GM10248 (cell line): ENCODE data around the gene PGPEP1.

Experiments
- CTCF ChIA-PET: fragments of 300-600 bp; sonication (Branson Sonifier 250); formaldehyde crosslinking; extraction: SDS; loops from one replicate; lab custom pipeline; 2021; ENCODE audit warnings: antibody characterized with exemption; lab: Yijun Ruan, JAX
- POLR2A ChIA-PET: fragments of 350-650 bp; sonication (Branson Sonifier 250); formaldehyde crosslinking; extraction: SDS; loops from one replicate; lab custom pipeline; 2020; ENCODE audit warnings: antibody characterized with exemption; lab: Yijun Ruan, JAX
- DNase-seq: peaks from one replicate; pipeline ENCODE4 v3.0.0; 2012; ENCODE audit errors: extremely low spot score
- TF ChIP-seq, protein P1 (sequence below): IDR thresholded peaks from 2 replicates; pipeline ENCODE4 v1.5.1; 2012; ENCODE audit warnings: mild to moderate bottlenecking, low read depth; ENCODE audit errors: extremely low read depth, missing control alignments, control extremely low read depth

The PGPEP1 gene

DNA sequence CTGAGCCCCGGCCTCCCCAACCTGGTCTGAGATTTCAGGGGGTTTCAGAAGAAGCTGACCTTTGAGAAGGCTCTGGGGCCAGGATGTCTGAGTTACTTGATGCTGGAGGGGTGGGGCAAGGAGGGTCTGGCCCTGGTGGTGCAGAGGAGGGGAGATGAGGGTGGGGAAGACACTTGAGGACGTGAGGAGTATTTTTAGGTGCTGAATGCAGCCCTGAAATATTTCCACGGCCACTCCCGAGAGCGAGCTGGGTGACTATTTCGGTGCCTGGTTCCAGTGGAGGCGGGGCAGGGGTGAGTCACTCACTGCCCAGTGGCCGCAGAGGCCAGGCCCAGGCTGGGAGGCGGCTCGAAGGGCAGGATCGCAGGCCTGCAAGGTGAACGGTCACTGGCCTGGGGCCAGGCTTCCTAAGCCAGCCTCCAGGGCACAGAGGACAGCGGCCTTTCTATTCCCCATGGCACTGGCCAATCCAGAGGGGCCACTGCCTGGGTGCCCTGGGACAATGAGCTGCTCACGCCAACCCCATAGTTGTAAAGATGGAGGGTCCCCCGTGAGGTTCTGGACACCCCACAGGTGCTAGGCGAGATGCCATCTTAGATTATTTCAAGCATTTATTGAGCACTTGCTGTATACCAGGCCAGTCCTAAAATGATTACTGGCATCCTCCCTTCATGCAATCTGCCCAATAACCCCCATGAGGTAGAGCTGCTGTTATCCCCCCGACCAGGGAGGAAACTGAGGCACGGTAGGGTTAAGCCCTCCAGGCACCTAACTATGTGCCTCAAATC is 39.3 kb upstream of the PGPEP1 start:
- ChIA-PET CTCF (interaction anchor here (1.0 to 7.1 kb wide), 6 partner anchors 8 to 28 kb away, joined by 4 to 60 read pairs (median 8); partner anchors contain the start of genes JUND and LSM4), POLR2A (interaction anchor here (0.5 to 5.0 kb wide), 2 partner anchors 21 to 1081 kb away, joined by 4 to 120 read pairs; partner anchors contain the start of gene JUND)
- TF ChIP-seq, protein P1, sequence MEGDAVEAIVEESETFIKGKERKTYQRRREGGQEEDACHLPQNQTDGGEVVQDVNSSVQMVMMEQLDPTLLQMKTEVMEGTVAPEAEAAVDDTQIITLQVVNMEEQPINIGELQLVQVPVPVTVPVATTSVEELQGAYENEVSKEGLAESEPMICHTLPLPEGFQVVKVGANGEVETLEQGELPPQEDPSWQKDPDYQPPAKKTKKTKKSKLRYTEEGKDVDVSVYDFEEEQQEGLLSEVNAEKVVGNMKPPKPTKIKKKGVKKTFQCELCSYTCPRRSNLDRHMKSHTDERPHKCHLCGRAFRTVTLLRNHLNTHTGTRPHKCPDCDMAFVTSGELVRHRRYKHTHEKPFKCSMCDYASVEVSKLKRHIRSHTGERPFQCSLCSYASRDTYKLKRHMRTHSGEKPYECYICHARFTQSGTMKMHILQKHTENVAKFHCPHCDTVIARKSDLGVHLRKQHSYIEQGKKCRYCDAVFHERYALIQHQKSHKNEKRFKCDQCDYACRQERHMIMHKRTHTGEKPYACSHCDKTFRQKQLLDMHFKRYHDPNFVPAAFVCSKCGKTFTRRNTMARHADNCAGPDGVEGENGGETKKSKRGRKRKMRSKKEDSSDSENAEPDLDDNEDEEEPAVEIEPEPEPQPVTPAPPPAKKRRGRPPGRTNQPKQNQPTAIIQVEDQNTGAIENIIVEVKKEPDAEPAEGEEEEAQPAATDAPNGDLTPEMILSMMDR, result no peak
- no peak for DNase-seq

DNA sequence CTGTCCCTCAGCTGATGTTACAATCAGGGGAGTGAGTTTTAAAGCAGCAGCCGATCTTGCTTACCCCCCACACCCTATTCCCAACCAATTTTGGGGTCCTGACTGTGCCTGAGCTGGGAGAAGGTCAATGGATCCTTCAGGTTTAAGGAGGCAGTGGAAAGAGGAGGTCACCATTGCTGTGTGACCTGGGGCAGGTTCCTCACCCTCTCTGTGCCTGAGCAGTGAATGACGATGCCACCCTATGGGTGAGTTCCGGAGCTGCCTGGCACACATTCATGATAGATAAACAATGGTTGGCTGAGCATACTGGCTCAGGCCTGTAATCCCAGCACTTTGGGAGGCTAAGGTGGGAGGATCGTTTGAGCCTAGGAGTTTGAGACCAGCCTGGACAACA is 38.7 kb upstream of the PGPEP1 start:
- CTCF ChIA-PET, result interaction anchor here (1.0 to 7.1 kb wide), 7 partner anchors 9 to 27 kb away, joined by 4 to 60 read pairs (median 8); partner anchors contain the start of genes JUND and LSM4
- no peak for DNase-seq
- TF ChIP-seq, protein P1, result no peak
- POLR2A ChIA-PET, result interaction anchor here (0.5 to 5.0 kb wide), 2 partner anchors 22 to 1082 kb away, joined by 4 to 120 read pairs; partner anchors contain the start of gene JUND

DNA sequence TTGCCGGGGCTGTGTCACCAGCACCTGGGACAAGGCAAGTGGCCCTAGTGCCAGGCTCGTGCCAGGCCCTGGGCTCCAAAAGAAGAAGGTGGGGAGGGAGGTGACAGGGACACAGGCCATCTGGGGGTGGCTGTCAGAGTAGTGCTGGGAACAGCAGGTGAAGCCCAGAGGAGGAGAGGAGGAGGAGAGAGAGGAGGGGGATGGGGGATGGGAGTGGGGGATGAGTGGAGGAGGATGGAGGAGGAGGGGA is 36.3 kb upstream of the PGPEP1 start:
- ChIA-PET POLR2A (interaction anchor here (0.5 to 5.0 kb wide), 9 partner anchors 12 to 111 kb away, joined by 3 to 120 read pairs (median 4); partner anchors contain the start of genes JUND, MPV17L2 and PGPEP1), CTCF (interaction anchor here (0.6 to 7.1 kb wide), 10 partner anchors 11 to 98 kb away, joined by 3 to 60 read pairs (median 6); partner anchors contain the start of genes JUND and LSM4)
- TF ChIP-seq, protein P1, result no peak
- no peak for DNase-seq

DNA sequence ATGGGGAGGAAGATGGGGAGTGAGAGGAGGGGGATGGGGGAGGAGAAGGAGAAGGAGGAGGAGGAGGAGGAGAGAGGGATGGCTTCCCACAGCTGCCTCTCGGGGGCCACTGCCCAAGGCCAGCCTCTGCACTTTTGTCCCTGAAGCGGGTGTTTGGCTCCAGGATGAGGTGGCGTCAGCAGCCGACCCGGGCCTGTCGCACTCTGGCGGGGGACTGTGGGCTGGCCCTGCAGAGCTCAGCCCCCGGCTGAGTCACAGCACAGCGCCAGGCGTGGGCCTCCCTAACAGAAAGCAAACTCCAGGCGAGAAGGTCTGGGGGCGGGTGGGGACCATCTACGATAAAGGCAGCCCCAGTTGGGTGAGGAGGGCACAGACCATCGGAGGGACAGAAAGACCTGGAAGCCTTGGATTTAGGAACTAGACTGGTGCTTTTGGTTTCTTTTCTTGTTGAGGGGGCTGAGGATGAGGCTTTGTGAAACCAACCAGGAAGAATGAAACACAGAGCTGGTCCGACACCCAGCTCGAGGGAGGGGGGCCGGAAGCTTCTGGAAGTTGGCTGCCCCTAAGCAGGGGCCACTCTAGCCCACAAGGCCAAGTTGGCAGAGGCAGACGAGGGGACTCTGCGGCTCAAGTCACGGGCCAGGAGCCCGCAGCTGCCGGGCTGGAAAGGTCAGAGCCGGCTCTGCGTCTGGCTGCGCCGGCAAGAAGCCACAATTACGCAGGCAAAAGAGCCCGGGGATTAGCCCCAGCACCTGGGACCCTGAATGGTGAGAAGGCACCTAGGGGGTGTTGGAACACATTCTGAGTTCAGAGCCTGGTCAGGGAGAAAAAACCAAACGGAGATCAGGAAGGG is 35.7 kb upstream of the PGPEP1 start:
- POLR2A ChIA-PET, result interaction anchor here (0.5 to 5.0 kb wide), 15 partner anchors 12 to 138 kb away, joined by 3 to 120 read pairs (median 4); partner anchors contain the start of genes IQCN, JUND, MPV17L2 and PGPEP1
- CTCF ChIA-PET, result interaction anchor here (0.6 to 7.1 kb wide), 10 partner anchors 12 to 99 kb away, joined by 3 to 60 read pairs (median 6); partner anchors contain the start of genes JUND and LSM4
- TF ChIP-seq, protein P1, result no peak
- DNase-seq, result peak; percentile 89

DNA sequence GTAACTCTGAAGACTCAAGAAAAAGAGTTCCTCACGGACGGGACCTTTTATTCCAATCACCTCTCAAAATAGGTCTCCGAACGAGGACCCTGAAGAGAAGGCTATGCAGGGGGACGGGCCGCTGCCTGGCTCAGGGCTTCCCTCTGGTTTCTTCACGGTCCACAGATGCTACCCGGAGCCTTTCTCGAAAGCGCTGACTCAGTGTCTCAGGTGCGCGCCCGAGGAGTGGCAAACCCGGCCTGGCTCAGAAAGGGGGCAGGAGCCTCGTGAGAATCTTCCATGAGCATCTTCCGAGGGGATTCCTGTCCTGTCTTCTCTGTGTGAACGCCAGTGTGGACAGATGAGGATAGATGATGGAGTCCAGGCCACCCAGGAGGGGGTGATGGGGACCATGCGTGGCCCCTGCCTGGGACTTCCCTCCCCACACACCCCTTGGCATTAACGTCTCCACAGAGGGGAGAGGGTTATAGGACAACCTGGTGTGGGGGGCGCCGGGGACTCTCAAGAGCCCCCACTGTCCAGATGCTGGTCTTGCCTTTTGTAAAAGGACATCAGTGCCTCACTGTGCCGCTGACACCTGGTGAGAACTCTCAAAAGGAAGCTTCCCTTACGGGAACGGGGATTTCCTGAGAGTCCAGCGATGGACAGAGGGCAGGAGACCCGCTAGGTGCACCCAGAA is 34.0 kb upstream of the PGPEP1 start:
- ChIA-PET CTCF (interaction anchor here (1.3 to 1.4 kb wide), 4 partner anchors 16 to 54 kb away, joined by 3 to 10 read pairs (median 6); partner anchors contain the start of gene LSM4), POLR2A (interaction anchor here (1.4 to 1.7 kb wide), 2 partner anchors 25 to 32 kb away, joined by 7 to 11 read pairs; partner anchors contain the start of genes IQCN and JUND)
- TF ChIP-seq, protein P1, result no peak
- no peak for DNase-seq
